H9 (cell line): ENCODE measurements around the gene SETDB1. TPM values are rescaled to one million over a fixed set of nuclear protein-coding genes. Genes with fewer than 3 reads are reported as not detected.
A peak's percentile ranks its signal among the peaks of the same experiment; 100 is the strongest.

ENCODE experiments used
- DNase-seq: peaks from one replicate; pipeline ENCODE4 v3.0.0-alpha.2; 2017
- H2AFZ ChIP-seq: one replicate; pipeline ENCODE4 v1.6.1; 2013; ENCODE audit warnings: mild to moderate bottlenecking, low read length, control low read depth, moderate library complexity
- H2AK5ac ChIP-seq: 2 replicates; pipeline ENCODE4 v1.6.1; 2013; ENCODE audit warnings: low read length, control low read depth, mixed read lengths; ENCODE audit not compliant: insufficient read length
- H2BK120ac ChIP-seq: one replicate; pipeline ENCODE4 v1.6.1; 2013; ENCODE audit warnings: low read depth, mild to moderate bottlenecking, low read length, control low read depth, inconsistent platforms; ENCODE audit not compliant: poor library complexity, severe bottlenecking
- H2BK12ac ChIP-seq: 2 replicates; pipeline ENCODE4 v1.6.1; 2013; ENCODE audit warnings: low read length, control low read depth, mixed read lengths, low read depth; ENCODE audit not compliant: insufficient read length
- H2BK15ac ChIP-seq: 2 replicates; pipeline ENCODE4 v1.6.1; 2013; ENCODE audit warnings: low read depth, low read length, control low read depth
- H2BK20ac ChIP-seq: one replicate; pipeline ENCODE4 v1.6.1; 2013; ENCODE audit warnings: low read depth, mild to moderate bottlenecking, low read length, control low read depth, inconsistent platforms; ENCODE audit not compliant: poor library complexity, severe bottlenecking
- H2BK5ac ChIP-seq: 2 replicates; pipeline ENCODE4 v1.6.1; 2013; ENCODE audit warnings: low read length, control low read depth, mixed read lengths; ENCODE audit not compliant: insufficient read length
- H3K14ac ChIP-seq: 2 replicates; pipeline ENCODE4 v1.6.1; 2013; ENCODE audit warnings: low read length, control low read depth; ENCODE audit not compliant: insufficient read depth
- H3K18ac ChIP-seq: 2 replicates; pipeline ENCODE4 v1.6.1; 2013; ENCODE audit warnings: low read depth, mild to moderate bottlenecking, mixed read lengths, low read length, control low read depth; ENCODE audit not compliant: insufficient read length
- H3K23ac ChIP-seq: 2 replicates; pipeline ENCODE4 v1.6.1; 2013; ENCODE audit warnings: low read length, control low read depth, mixed read lengths, low read depth; ENCODE audit not compliant: insufficient read length
- H3K23me2 ChIP-seq: 2 replicates; pipeline ENCODE4 v1.6.1; 2013; ENCODE audit warnings: low read depth, mild to moderate bottlenecking, mixed read lengths, low read length, control low read depth; ENCODE audit not compliant: insufficient read length, poor library complexity, severe bottlenecking
- H3K27ac ChIP-seq: 2 replicates; pipeline ENCODE4 v1.5.1; 2013; ENCODE audit warnings: low read length, control low read depth, mixed read lengths, low read depth; ENCODE audit not compliant: insufficient read length
- H3K27me3 ChIP-seq: 2 replicates; pipeline ENCODE4 v1.6.1; 2013; ENCODE audit warnings: low read length, control low read depth, inconsistent platforms; ENCODE audit not compliant: insufficient read depth
- H3K4ac ChIP-seq: 2 replicates; pipeline ENCODE4 v1.6.1; 2013; ENCODE audit warnings: low read depth, mild to moderate bottlenecking, control low read depth, inconsistent platforms, low read length, moderate library complexity
- H3K4me1 ChIP-seq: 2 replicates; pipeline ENCODE4 v1.6.1; 2013; ENCODE audit warnings: low read length, control low read depth, inconsistent platforms; ENCODE audit not compliant: insufficient read depth
- H3K4me2 ChIP-seq: 2 replicates; pipeline ENCODE4 v1.6.1; 2013; ENCODE audit warnings: low read length, control low read depth, mixed read lengths; ENCODE audit not compliant: insufficient read length, insufficient read depth
- H3K56ac ChIP-seq: 2 replicates; pipeline ENCODE4 v1.6.1; 2013; ENCODE audit warnings: low read depth, mild to moderate bottlenecking, mixed read lengths, low read length, control low read depth; ENCODE audit not compliant: insufficient read length
- H3K79me1 ChIP-seq: 2 replicates; pipeline ENCODE4 v1.6.1; 2013; ENCODE audit warnings: low read depth, mild to moderate bottlenecking, moderate library complexity, low read length, control low read depth, inconsistent platforms; ENCODE audit not compliant: insufficient read depth, poor library complexity, severe bottlenecking
- H3K79me2 ChIP-seq: 2 replicates; pipeline ENCODE4 v1.6.1; 2013; ENCODE audit warnings: low read length, control low read depth, inconsistent platforms; ENCODE audit not compliant: insufficient read depth
- H3K9ac ChIP-seq: 2 replicates; pipeline ENCODE4 v1.6.1; 2013; ENCODE audit warnings: low read length, control low read depth, mixed read lengths; ENCODE audit not compliant: insufficient read length; ENCODE audit errors: extremely low read depth
- H3K9me3 ChIP-seq: one replicate; pipeline ENCODE4 v1.6.1; 2013; ENCODE audit warnings: low read depth, low read length, inconsistent platforms; ENCODE audit not compliant: control insufficient read depth
- H3T11ph ChIP-seq: one replicate; pipeline ENCODE4 v1.6.1; 2013; ENCODE audit warnings: mild to moderate bottlenecking, low read length, control low read depth, inconsistent platforms
- H4K20me1 ChIP-seq: one replicate; pipeline ENCODE4 v1.6.1; 2013; ENCODE audit not compliant: control insufficient read depth, insufficient read length, insufficient read depth
- H4K5ac ChIP-seq: 2 replicates; pipeline ENCODE4 v1.6.1; 2013; ENCODE audit warnings: low read depth, mild to moderate bottlenecking, mixed read lengths, low read length, control low read depth; ENCODE audit not compliant: insufficient read length
- H4K8ac ChIP-seq: replicated peaks from 2 replicates; pipeline ENCODE4 v1.6.1; 2013; ENCODE audit warnings: low read length, control low read depth, mixed read lengths, low read depth; ENCODE audit not compliant: insufficient read length
- H4K91ac ChIP-seq: 2 replicates; pipeline ENCODE4 v1.6.1; 2013; ENCODE audit warnings: low read depth, mild to moderate bottlenecking, moderate library complexity, mixed read lengths, low read length, control low read depth; ENCODE audit not compliant: insufficient read length
- H3K27ac Mint-ChIP-seq, 3 experiments: 2 replicates in 2 of 3; 3 replicates in 1 of 3; pipeline ENCODE4 v1.8.0; 2020 to 2021; ENCODE audit warnings: mixed read lengths in 3 of 3, mild to moderate bottlenecking in 1 of 3, moderate library complexity in 1 of 3
- H3K27me3 Mint-ChIP-seq: 2 replicates; pipeline ENCODE4 v1.8.0; 2021; ENCODE audit warnings: low read depth, mild to moderate bottlenecking, moderate library complexity, mixed read lengths
- H3K36me3 Mint-ChIP-seq, 3 experiments: 2 replicates in 2 of 3; 3 replicates in 1 of 3; pipeline ENCODE4 v1.8.0; 2020 to 2021; ENCODE audit warnings: low read depth in 3 of 3, mixed read lengths in 3 of 3; ENCODE audit not compliant: insufficient read depth in 1 of 3
- H3K4me1 Mint-ChIP-seq, 2 experiments: 2 replicates each; pipeline ENCODE4 v1.8.0; 2020; ENCODE audit warnings: mixed read lengths in 2 of 2
- H3K4me3 Mint-ChIP-seq, 2 experiments: 2 replicates in 1 of 2; 3 replicates in 1 of 2; pipeline ENCODE4 v1.8.0; 2020 to 2021; ENCODE audit warnings: mild to moderate bottlenecking in 2 of 2, mixed read lengths in 2 of 2, moderate library complexity in 1 of 2
- H3K9me3 Mint-ChIP-seq, 2 experiments: 2 replicates in 1 of 2; 3 replicates in 1 of 2; pipeline ENCODE4 v1.8.0; 2020; ENCODE audit warnings: mild to moderate bottlenecking in 2 of 2, mixed read lengths in 2 of 2, moderate library complexity in 1 of 2
- CTCF ChIP-seq: fragments of 200-600 bp; sonication (generic); conservative IDR thresholded peaks from 3 replicates; pipeline ENCODE4 v1.8.0; 2021; ENCODE audit warnings: antibody characterized with exemption, mild to moderate bottlenecking
- WGBS: extraction: QIAGEN DNeasy Blood & Tissue Kit; methylation state at CpG from one replicate; pipeline ENCODE4 v1.1.7; 2013; ENCODE audit warnings: missing lambda C conversion rate, low lambda C conversion rate, mixed read lengths; ENCODE audit not compliant: insufficient read length; ENCODE audit errors: extremely low coverage; 5-methylcytosine and 5-hydroxymethylcytosine counted together
- total RNA-seq: library from RNA; stranded (reverse); gene quantifications from 2 replicates; pipeline ENCODE4 v1.2.1, GENCODE V29; 2021

SETDB1 gene
- total RNA-seq, 1 experiment from 2014 or later: 62.1 TPM

DNA sequence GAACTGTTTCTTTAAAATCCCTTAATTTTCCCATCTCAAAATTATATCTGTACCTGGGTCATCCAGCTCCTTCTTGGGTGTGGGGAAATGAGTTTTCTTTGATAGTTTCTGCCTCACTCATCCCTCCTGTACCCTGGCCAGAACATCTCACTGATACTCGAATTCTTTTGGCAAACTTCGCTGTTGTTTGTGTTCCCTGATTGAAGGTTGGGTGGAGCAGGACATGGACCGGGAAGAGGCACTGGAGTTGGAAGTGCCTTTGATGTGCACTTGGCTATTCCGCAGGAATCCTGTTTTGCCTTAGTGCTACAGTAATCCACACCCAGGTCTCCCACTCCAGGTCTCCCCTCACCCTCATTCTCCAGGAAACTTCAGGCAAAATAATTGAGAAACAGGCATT, 69.3 kb downstream of the SETDB1 start:
- Histone ChIP-seq H3K9ac (no peak overlapping the region), H4K8ac (no peak overlapping the region), H3K23ac (no peak overlapping the region), H2BK15ac (no peak overlapping the region), H4K5ac (no peak overlapping the region), H3K14ac (no peak overlapping the region), H3K4me1 (peaks cover 3% of the 10 kb centered on the region; the same call in 1 of the 2 replicates), H3K27ac (no peak overlapping the region), H3K79me1 (no peaks in the 10 kb centered on the region), H3K18ac (no peak overlapping the region), H2BK120ac (no peak overlapping the region), H3K27me3 (no peaks in the 10 kb centered on the region), H3K56ac (no peak overlapping the region), H2BK20ac (no peak overlapping the region), H3K23me2 (no peaks in the 10 kb centered on the region), H3K79me2 (no peaks in the 10 kb centered on the region), H4K91ac (no peak overlapping the region), H4K20me1 (no peaks in the 10 kb centered on the region), H3K4me2 (no peak overlapping the region), H2BK12ac (no peak overlapping the region), H2AFZ (no peak overlapping the region), H2BK5ac (no peak overlapping the region), H3K9me3 (no peaks in the 10 kb centered on the region), H2AK5ac (no peak overlapping the region), H3K4ac (no peak overlapping the region), H3T11ph (no peak overlapping the region)
- peaks cover 5% of the 10 kb centered on the region in 2 experiments for H3K4me1 Mint-ChIP-seq
- TF ChIP-seq CTCF: no peak
- no peaks in the 10 kb centered on the region; a peak in 1 of 5 replicates for H3K9me3 Mint-ChIP-seq
- H3K27ac Mint-ChIP-seq: peak overlapping the region; percentile 19 to 64 (median 63)
- WGBS: no CpG with 5 or more reads among the region's 4 CpGs
- peaks cover 0 to 6% (median 5%) of the 10 kb centered on the region in 3 experiments; a peak in 3 of 7 replicates for H3K36me3 Mint-ChIP-seq
- no peaks in the 10 kb centered on the region for H3K27me3 Mint-ChIP-seq
- peak overlapping the region in 1 of 2 experiments; percentile 1; a peak in 1 of 5 replicates for H3K4me3 Mint-ChIP-seq
- DNase-seq: no peak
